ENCODE results near the gene PRSS56. TPM values are rescaled to one million over a fixed set of nuclear protein-coding genes. Genes with fewer than 3 reads are reported as not detected.

The PRSS56 gene
- total and polyA plus RNA-seq, 2 of the 13 experiments (the other 11 are each of a cell fraction or from before 2014, with no cell fraction given): not detected

DNA sequence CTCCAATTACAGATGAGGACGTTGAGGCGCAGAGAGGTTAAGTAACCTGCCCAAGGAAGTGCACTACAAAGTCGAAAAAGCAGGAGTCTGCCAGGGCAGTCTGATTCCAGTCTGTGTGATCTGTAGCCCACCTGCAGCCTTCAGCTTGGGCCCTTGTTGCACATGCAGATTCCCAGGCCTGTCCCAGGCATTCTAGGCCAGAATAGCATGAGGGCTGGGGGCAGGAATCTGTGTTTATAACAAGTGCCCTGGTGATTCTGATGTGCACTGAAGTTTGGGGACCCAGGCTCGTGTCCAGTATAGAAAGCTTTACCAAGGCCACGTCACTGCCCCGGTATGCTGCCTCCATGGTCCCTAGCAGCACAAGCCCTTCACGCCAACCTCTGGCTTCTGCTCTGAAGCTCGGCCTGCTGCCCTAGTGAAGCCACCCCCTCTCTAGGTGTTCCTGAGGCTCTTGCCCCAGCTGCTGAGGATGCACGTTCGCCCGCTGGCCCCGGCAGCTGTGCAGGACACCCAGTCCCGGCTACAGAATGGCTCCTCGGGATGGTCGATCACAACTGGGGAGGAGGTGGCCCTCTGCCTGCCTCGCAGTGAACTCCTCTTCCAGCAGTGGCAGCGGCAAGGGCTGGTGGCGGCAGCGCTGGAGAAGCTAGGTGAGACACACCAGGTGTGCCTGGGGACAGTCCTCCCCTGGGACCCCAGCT, 23.9 kb downstream of the PRSS56 start (continued):
- TF ChIP-seq POLR2A (IDR thresholded peaks at IDR 0.05; ENCODE audit: insufficient read depth in 1 of 2, low read depth in 2 of 2, low read length in 2 of 2) (0 out of 4 replicates have a peak, but pooled peaks of 1 of the 2 experiments have one; percentile 4), PTBP1 (IDR thresholded peaks at IDR 0.05; ENCODE audit: low read depth, low read length, poor library complexity, severe bottlenecking) (no peak), SIX1 (CRISPR knock-in tag; IDR thresholded peaks at IDR 0.05; ENCODE audit: borderline replicate concordance) (no peak), ZNF773 (CRISPR knock-in tag; IDR thresholded peaks at IDR 0.05; ENCODE audit: borderline replicate concordance) (no peak), ZKSCAN5 (CRISPR knock-in tag; IDR thresholded peaks at IDR 0.05) (no peak), MXD1 (CRISPR knock-in tag; IDR thresholded peaks at IDR 0.05) (no peak), ZBTB21 (CRISPR knock-in tag; IDR thresholded peaks at IDR 0.05) (no peak), DR1 (CRISPR knock-in tag; IDR thresholded peaks at IDR 0.05) (no peak), PHB2 (IDR thresholded peaks at IDR 0.05; ENCODE audit: partially characterized antibody) (no peak), ZNF660 (CRISPR knock-in tag; IDR thresholded peaks at IDR 0.05; ENCODE audit: borderline replicate concordance, low read depth) (no peak)
- TF ChIP-seq, protein P1, sequence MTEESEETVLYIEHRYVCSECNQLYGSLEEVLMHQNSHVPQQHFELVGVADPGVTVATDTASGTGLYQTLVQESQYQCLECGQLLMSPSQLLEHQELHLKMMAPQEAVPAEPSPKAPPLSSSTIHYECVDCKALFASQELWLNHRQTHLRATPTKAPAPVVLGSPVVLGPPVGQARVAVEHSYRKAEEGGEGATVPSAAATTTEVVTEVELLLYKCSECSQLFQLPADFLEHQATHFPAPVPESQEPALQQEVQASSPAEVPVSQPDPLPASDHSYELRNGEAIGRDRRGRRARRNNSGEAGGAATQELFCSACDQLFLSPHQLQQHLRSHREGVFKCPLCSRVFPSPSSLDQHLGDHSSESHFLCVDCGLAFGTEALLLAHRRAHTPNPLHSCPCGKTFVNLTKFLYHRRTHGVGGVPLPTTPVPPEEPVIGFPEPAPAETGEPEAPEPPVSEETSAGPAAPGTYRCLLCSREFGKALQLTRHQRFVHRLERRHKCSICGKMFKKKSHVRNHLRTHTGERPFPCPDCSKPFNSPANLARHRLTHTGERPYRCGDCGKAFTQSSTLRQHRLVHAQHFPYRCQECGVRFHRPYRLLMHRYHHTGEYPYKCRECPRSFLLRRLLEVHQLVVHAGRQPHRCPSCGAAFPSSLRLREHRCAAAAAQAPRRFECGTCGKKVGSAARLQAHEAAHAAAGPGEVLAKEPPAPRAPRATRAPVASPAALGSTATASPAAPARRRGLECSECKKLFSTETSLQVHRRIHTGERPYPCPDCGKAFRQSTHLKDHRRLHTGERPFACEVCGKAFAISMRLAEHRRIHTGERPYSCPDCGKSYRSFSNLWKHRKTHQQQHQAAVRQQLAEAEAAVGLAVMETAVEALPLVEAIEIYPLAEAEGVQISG (CRISPR knock-in tag; IDR thresholded peaks at IDR 0.05): 0 out of 2 replicates have a peak, but pooled peaks have one; percentile 13
- TF ChIP-seq, protein P2, sequence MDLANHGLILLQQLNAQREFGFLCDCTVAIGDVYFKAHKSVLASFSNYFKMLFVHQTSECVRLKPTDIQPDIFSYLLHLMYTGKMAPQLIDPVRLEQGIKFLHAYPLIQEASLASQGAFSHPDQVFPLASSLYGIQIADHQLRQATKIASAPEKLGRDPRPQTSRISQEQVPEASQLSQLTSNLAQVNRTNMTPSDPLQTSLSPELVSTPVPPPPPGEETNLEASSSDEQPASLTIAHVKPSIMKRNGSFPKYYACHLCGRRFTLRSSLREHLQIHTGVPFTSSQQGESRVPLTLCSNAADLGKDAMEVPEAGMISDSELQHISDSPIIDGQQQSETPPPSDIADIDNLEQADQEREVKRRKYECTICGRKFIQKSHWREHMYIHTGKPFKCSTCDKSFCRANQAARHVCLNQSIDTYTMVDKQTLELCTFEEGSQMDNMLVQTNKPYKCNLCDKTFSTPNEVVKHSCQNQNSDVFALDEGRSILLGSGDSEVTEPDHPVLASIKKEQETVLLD (CRISPR knock-in tag; IDR thresholded peaks at IDR 0.05; ENCODE audit: low read depth): no peak
- TF ChIP-seq, protein P3, sequence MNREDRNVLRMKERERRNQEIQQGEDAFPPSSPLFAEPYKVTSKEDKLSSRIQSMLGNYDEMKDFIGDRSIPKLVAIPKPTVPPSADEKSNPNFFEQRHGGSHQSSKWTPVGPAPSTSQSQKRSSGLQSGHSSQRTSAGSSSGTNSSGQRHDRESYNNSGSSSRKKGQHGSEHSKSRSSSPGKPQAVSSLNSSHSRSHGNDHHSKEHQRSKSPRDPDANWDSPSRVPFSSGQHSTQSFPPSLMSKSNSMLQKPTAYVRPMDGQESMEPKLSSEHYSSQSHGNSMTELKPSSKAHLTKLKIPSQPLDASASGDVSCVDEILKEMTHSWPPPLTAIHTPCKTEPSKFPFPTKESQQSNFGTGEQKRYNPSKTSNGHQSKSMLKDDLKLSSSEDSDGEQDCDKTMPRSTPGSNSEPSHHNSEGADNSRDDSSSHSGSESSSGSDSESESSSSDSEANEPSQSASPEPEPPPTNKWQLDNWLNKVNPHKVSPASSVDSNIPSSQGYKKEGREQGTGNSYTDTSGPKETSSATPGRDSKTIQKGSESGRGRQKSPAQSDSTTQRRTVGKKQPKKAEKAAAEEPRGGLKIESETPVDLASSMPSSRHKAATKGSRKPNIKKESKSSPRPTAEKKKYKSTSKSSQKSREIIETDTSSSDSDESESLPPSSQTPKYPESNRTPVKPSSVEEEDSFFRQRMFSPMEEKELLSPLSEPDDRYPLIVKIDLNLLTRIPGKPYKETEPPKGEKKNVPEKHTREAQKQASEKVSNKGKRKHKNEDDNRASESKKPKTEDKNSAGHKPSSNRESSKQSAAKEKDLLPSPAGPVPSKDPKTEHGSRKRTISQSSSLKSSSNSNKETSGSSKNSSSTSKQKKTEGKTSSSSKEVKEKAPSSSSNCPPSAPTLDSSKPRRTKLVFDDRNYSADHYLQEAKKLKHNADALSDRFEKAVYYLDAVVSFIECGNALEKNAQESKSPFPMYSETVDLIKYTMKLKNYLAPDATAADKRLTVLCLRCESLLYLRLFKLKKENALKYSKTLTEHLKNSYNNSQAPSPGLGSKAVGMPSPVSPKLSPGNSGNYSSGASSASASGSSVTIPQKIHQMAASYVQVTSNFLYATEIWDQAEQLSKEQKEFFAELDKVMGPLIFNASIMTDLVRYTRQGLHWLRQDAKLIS (CRISPR knock-in tag; IDR thresholded peaks at IDR 0.05): no peak
- TF ChIP-seq, protein P4, sequence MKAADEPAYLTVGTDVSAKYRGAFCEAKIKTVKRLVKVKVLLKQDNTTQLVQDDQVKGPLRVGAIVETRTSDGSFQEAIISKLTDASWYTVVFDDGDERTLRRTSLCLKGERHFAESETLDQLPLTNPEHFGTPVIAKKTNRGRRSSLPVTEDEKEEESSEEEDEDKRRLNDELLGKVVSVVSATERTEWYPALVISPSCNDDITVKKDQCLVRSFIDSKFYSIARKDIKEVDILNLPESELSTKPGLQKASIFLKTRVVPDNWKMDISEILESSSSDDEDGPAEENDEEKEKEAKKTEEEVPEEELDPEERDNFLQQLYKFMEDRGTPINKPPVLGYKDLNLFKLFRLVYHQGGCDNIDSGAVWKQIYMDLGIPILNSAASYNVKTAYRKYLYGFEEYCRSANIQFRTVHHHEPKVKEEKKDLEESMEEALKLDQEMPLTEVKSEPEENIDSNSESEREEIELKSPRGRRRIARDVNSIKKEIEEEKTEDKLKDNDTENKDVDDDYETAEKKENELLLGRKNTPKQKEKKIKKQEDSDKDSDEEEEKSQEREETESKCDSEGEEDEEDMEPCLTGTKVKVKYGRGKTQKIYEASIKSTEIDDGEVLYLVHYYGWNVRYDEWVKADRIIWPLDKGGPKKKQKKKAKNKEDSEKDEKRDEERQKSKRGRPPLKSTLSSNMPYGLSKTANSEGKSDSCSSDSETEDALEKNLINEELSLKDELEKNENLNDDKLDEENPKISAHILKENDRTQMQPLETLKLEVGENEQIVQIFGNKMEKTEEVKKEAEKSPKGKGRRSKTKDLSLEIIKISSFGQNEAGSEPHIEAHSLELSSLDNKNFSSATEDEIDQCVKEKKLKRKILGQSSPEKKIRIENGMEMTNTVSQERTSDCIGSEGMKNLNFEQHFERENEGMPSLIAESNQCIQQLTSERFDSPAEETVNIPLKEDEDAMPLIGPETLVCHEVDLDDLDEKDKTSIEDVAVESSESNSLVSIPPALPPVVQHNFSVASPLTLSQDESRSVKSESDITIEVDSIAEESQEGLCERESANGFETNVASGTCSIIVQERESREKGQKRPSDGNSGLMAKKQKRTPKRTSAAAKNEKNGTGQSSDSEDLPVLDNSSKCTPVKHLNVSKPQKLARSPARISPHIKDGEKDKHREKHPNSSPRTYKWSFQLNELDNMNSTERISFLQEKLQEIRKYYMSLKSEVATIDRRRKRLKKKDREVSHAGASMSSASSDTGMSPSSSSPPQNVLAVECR (CRISPR knock-in tag; IDR thresholded peaks at IDR 0.05; ENCODE audit: borderline replicate concordance): no peak

Data from HepG2 (cell line).